ENCODE data around the gene FGFBP3.

DNA sequence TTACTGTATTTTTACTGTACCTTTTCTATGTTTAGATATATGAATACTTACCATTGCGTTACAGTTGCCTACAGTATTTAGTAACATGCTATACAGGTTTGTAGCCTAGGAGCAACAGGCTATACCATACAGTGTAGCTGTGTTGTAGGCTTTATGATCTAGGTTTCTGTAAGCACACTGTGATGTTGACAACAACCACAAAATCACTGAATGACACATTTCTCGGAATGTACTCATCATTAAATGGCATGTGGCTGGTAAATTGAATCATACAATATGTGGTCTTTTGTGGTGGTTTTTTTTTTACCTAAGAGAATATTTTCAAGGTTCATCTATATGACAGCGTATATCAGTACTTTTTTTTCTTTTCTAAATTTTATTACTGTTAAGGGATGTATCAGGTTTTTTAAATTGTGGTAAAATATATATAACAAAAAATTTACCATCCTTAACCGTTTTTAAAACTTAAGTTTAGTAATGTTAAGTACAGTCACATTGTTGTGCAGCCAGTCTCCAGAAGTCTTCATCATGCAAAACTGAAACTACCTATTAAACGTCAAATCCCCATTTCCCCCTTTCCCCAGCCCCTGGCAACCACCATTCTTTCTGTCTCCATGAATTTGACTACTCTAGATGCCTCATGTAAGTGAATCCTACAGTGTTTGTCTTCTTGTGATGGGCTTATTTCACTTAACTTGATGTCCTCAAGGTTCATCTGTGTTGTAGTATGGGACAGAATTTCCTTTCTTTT, 35.8 kb upstream of the FGFBP3 start:
- TF ChIP-seq, protein P1, sequence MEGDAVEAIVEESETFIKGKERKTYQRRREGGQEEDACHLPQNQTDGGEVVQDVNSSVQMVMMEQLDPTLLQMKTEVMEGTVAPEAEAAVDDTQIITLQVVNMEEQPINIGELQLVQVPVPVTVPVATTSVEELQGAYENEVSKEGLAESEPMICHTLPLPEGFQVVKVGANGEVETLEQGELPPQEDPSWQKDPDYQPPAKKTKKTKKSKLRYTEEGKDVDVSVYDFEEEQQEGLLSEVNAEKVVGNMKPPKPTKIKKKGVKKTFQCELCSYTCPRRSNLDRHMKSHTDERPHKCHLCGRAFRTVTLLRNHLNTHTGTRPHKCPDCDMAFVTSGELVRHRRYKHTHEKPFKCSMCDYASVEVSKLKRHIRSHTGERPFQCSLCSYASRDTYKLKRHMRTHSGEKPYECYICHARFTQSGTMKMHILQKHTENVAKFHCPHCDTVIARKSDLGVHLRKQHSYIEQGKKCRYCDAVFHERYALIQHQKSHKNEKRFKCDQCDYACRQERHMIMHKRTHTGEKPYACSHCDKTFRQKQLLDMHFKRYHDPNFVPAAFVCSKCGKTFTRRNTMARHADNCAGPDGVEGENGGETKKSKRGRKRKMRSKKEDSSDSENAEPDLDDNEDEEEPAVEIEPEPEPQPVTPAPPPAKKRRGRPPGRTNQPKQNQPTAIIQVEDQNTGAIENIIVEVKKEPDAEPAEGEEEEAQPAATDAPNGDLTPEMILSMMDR (IDR thresholded peaks at IDR 0.05 in 8 of 11, conservative IDR thresholded peaks at IDR 0.05 in 3 of 11) = no peak
- TF ChIP-seq POLR2A (IDR thresholded peaks at IDR 0.05) = no peak
- no peak for TF ChIP-seq POLR2AphosphoS5 (IDR thresholded peaks at IDR 0.05)
